HepG2 (cell line): ENCODE measurements around the gene ASB14. TPM values are rescaled to one million over a fixed set of nuclear protein-coding genes. Genes with fewer than 3 reads are reported as not detected.
A peak's percentile ranks its signal among the peaks of the same experiment; 100 is the strongest.

Experiments
- ATAC-seq: fragments of 200-7000 bp; cut with Tn5 transposase; 3 replicates; pipeline ENCODE4 v1.9.1; 2020; ENCODE audit warnings: mild to moderate bottlenecking, moderate library complexity
- BruUV-seq: library from RNA; stranded (reverse); fragments of 400-500 nt; replicated peaks from 2 replicates; lab custom pipeline; 2021; lab: Mats Ljungman, UMichigan
- CTCF ChIA-PET: fragments of 300-600 bp; formaldehyde crosslinking; extraction: SDS; loops from one replicate; lab custom pipeline; 2021; ENCODE audit warnings: low total read pairs, inconsistent platforms, low intra/inter-chr PET ratio; lab: Yijun Ruan, JAX
- POLR2A ChIA-PET: fragments of 350-600 bp; sonication (Branson Sonifier 250); formaldehyde crosslinking; loops from one replicate; lab custom pipeline; 2020; ENCODE audit warnings: antibody characterized with exemption, inconsistent platforms; lab: Yijun Ruan, JAX
- DNase-seq: peaks from one replicate; pipeline ENCODE4 v3.0.0-alpha.2; 2015; ENCODE audit warnings: low spot score
- FAIRE-seq: peaks from 3 replicates; lab custom pipeline; 2011; peaks lifted over from hg19 to GRCh38; lab: Jason Lieb, UNC
- H2AFZ ChIP-seq: one replicate; pipeline ENCODE4 v1.6.1; 2011; ENCODE audit warnings: low read length, inconsistent platforms
- H3K27ac ChIP-seq: fragments of 300-600 bp; 3 replicates; pipeline ENCODE4 v1.8.0; 2011; ENCODE audit warnings: mixed run types, mild to moderate bottlenecking, mixed read lengths, low read length, inconsistent platforms; ENCODE audit not compliant: insufficient read depth; ENCODE audit errors: extremely low read length
- H3K27me3 ChIP-seq, 2 experiments: fragments of 200-600 bp in 1 of 2; 2 replicates in 1 of 2; 3 replicates in 1 of 2; pipeline versions ENCODE4 v1.6.0 to v1.8.0; 2011; ENCODE audit warnings: low read length in 2 of 2, mild to moderate bottlenecking in 2 of 2, moderate library complexity in 2 of 2, inconsistent platforms in 1 of 2; ENCODE audit not compliant: insufficient read depth in 2 of 2, control insufficient read depth in 1 of 2
- H3K36me3 ChIP-seq, 2 experiments: fragments of 200-600 bp in 1 of 2; replicated peaks in 1 of 2; 2 replicates in 1 of 2; 3 replicates in 1 of 2; pipeline versions ENCODE4 v1.5.1 to v1.8.0; 2011; ENCODE audit warnings: low read length in 2 of 2, inconsistent platforms in 1 of 2; ENCODE audit not compliant: insufficient read depth in 2 of 2, control insufficient read depth in 1 of 2
- H3K4me1 ChIP-seq: 2 replicates; pipeline ENCODE4 v1.5.1; 2012; ENCODE audit warnings: low read length, inconsistent platforms; ENCODE audit not compliant: insufficient read depth
- H3K4me2 ChIP-seq: 2 replicates; pipeline ENCODE4 v1.6.0; 2011; ENCODE audit warnings: low read depth, low read length, inconsistent platforms
- H3K4me3 ChIP-seq, 3 experiments: fragments of 200-600 bp in 1 of 3; sonication (generic), shearing (Covaris generic) in 1 of 3; replicated peaks in 1 of 3; 2 replicates each; pipeline ENCODE4 v1.5.1; 2011 to 2016; ENCODE audit warnings: low read length in 3 of 3, inconsistent platforms in 2 of 3, low read depth in 2 of 3, mild to moderate bottlenecking in 2 of 3, control low read depth in 1 of 3, mixed read lengths in 1 of 3; ENCODE audit not compliant: insufficient read depth in 1 of 3
- H3K79me2 ChIP-seq: one replicate; pipeline ENCODE4 v1.6.1; 2011; ENCODE audit warnings: low read length, inconsistent platforms; ENCODE audit not compliant: insufficient read depth
- H3K9ac ChIP-seq: 2 replicates; pipeline ENCODE4 v1.6.0; 2011; ENCODE audit warnings: mild to moderate bottlenecking, low read depth, low read length, inconsistent platforms; ENCODE audit not compliant: insufficient read depth
- H3K9me3 ChIP-seq: 2 replicates; pipeline ENCODE4 v1.5.1; 2012; ENCODE audit warnings: mild to moderate bottlenecking, low read length
- H4K20me1 ChIP-seq: 2 replicates; pipeline ENCODE4 v1.6.0; 2011; ENCODE audit warnings: inconsistent platforms, mild to moderate bottlenecking, low read length, moderate library complexity; ENCODE audit not compliant: insufficient read depth
- CBFB ChIP-seq: sonication (generic); formaldehyde crosslinking; IDR thresholded peaks from 2 replicates; pipeline ENCODE4 v1.4.0; 2020; ENCODE audit warnings: missing genetic modification reagents
- ELF1 ChIP-seq: sonication (generic); formaldehyde crosslinking; IDR thresholded peaks from 2 replicates; pipeline ENCODE4 v1.4.0; 2020; ENCODE audit warnings: missing genetic modification reagents
- ELF4 ChIP-seq: sonication (generic); formaldehyde crosslinking; IDR thresholded peaks from 2 replicates; pipeline ENCODE4 v1.5.0; 2020; ENCODE audit warnings: missing genetic modification reagents, mild to moderate bottlenecking, moderate library complexity, borderline replicate concordance
- HNRNPL ChIP-seq: fragments of 200-400 bp; formaldehyde crosslinking; IDR thresholded peaks from 2 replicates; pipeline ENCODE4 v1.6.1; 2017; ENCODE audit warnings: mild to moderate bottlenecking, low read depth, low read length
- HOXA3 ChIP-seq: sonication (generic); formaldehyde crosslinking; IDR thresholded peaks from 2 replicates; pipeline ENCODE4 v1.5.0; 2020; ENCODE audit warnings: missing genetic modification reagents
- NR2F6 ChIP-seq, 2 experiments: IDR thresholded peaks; 2 replicates each; pipeline ENCODE4 v1.6.1; 2016; ENCODE audit warnings: antibody characterized with exemption in 1 of 2, mild to moderate bottlenecking in 1 of 2
- RXRA ChIP-seq: sonication (generic); formaldehyde crosslinking; IDR thresholded peaks from 2 replicates; pipeline ENCODE4 v1.5.1; 2020; ENCODE audit warnings: missing genetic modification reagents
- SAFB2 ChIP-seq: sonication (generic); formaldehyde crosslinking; IDR thresholded peaks from 2 replicates; pipeline ENCODE4 v1.5.1; 2020; ENCODE audit warnings: missing genetic modification reagents, low read depth, mild to moderate bottlenecking, borderline replicate concordance
- SIX1 ChIP-seq: sonication (generic); formaldehyde crosslinking; IDR thresholded peaks from 2 replicates; pipeline ENCODE4 v1.4.0; 2020; ENCODE audit warnings: missing genetic modification reagents, borderline replicate concordance
- SIX4 ChIP-seq: sonication (generic); formaldehyde crosslinking; IDR thresholded peaks from 2 replicates; pipeline ENCODE4 v1.4.0; 2020; ENCODE audit warnings: missing genetic modification reagents
- SKI ChIP-seq: fragments of 450-650 bp; IDR thresholded peaks from one replicate; pipeline ENCODE4 v1.6.1; 2018; ENCODE audit warnings: mild to moderate bottlenecking; ENCODE audit not compliant: partially characterized antibody
- TOE1 ChIP-seq: sonication (generic); formaldehyde crosslinking; IDR thresholded peaks from 2 replicates; pipeline ENCODE4 v1.4.0; 2020; ENCODE audit warnings: mild to moderate bottlenecking, missing genetic modification reagents
- XBP1 ChIP-seq: sonication (generic); formaldehyde crosslinking; IDR thresholded peaks from 2 replicates; pipeline ENCODE4 v1.5.0; 2020; ENCODE audit warnings: missing genetic modification reagents
- ZNF264 ChIP-seq: sonication (generic); formaldehyde crosslinking; IDR thresholded peaks from 2 replicates; pipeline ENCODE4 v1.4.0; 2020; ENCODE audit warnings: missing genetic modification reagents
- ZNF333 ChIP-seq: sonication (generic); formaldehyde crosslinking; IDR thresholded peaks from 2 replicates; pipeline ENCODE4 v1.4.0; 2020; ENCODE audit warnings: mild to moderate bottlenecking, missing genetic modification reagents, borderline replicate concordance
- ZNF460 ChIP-seq: sonication (generic); formaldehyde crosslinking; IDR thresholded peaks from 2 replicates; pipeline ENCODE4 v1.5.1; 2020; ENCODE audit warnings: missing genetic modification reagents, mild to moderate bottlenecking, borderline replicate concordance
- WGBS: methylation state at CpG from one replicate; pipeline ENCODE4 v1.1.6; 2017; ENCODE audit warnings: low lambda C conversion rate; 5-methylcytosine and 5-hydroxymethylcytosine counted together
- in situ Hi-C: cut with HindIII; loops from 2 replicates; pipeline ENCODE4 v1.10.0; 2017; ENCODE audit warnings: low pct_unique_long_range_greater_than_20kb; ENCODE audit not compliant: extremely low pct_ligation_motif_present
- intact Hi-C: fragments of 100-400 bp; cut with micrococcal nuclease; formaldehyde crosslinking; loops from one replicate; pipeline ENCODE4 v1.10.0; 2022; ENCODE audit not compliant: unreplicated experiment
- polyA plus RNA-seq, 8 experiments: library from polyadenylated mRNA; depleted of rRNA in 3 of 8; stranded (reverse) in 7 of 8; unstranded in 1 of 8; fragments of >200 nt; fragmentation: Illumina TruSeq in 4 of 8; extraction: Trizol in 4 of 8; gene quantifications; 2 replicates each; pipeline versions ENCODE4 v1.2.1 to v1.2.3, GENCODE V29; 2011 to 2016; ENCODE audit warnings: low read depth in 4 of 8, missing spikeins in 1 of 8, mixed read lengths in 1 of 8; ENCODE audit not compliant: insufficient read depth in 1 of 8
- total RNA-seq, 5 experiments: library from RNA; depleted of rRNA; stranded (reverse); fragments of >200 nt; fragmentation: Illumina TruSeq; extraction: Trizol; gene quantifications; 2 replicates each; pipeline ENCODE4 v1.2.3, GENCODE V29; 2016; ENCODE audit warnings: low read depth in 1 of 5
- TF ChIP-seq, protein P1 (sequence below): sonication (generic); formaldehyde crosslinking; IDR thresholded peaks from 2 replicates; pipeline ENCODE4 v1.5.0; 2020; ENCODE audit warnings: mild to moderate bottlenecking, missing genetic modification reagents

ASB14 gene
- total and polyA plus RNA-seq, 2 of the 13 experiments (the other 11 are each of a cell fraction or from before 2014, with no cell fraction given) = not detected

DNA sequence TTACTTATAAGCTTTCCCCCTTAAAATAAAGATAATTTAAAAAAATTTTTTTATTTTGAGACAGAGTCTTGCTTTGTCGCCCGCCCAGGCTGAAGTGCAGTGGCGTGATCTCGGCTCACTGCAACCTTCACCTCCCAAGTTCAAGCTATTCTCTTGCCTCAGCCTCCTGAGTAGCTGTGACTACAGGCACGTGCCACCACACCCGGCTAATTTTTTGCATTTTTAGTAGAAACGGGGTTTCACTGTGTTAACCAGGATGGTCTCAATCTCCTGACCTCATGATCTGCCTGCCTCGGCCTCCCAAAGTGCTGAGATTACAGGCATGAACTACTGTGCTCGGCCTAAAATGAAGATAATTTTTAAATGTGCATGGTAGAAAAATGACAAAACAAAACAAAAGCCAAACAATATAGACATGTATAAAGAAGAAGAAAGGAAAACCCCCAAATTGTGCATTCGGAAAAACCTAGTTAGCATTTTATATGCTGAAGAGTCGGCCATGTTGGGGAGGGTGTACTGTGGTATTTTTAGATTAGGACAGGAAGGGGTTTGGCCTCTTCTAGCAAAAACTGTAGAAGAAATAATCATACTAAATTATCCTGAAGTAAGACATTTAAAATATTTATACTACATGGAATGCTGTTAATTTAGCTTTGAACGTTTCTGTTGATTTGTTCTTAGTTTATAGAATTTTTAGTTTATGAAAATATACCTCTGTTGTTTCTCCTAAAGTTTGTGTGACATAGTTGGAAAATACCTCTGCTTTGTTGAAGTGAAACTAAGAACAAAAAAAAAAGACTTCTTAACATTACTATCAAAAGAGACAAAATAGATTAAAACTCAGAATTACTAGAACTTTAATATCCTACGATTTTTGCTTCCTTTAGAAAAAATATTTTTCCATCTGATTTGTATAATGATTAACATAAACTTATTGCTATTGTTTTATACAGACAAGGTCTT is 57.6 kb downstream of the ASB14 start:
- no peak overlapping the region for H3K9ac ChIP-seq
- in situ Hi-C loops (no loop called here), intact Hi-C loops (no loop called here)
- no peak overlapping the region for H3K4me2 ChIP-seq
- peaks cover 0 to 20% of the 10 kb centered on the region in 2 experiments; a peak in 2 of 5 replicates for H3K36me3 ChIP-seq
- WGBS = 96% methylated on average over 13 of the region's 13 CpGs
- CTCF ChIA-PET = no interaction called here
- H4K20me1 ChIP-seq = no peaks in the 10 kb centered on the region
- peaks cover 23% of the 10 kb centered on the region for H3K79me2 ChIP-seq
- no peak for ATAC-seq
- no peak for FAIRE-seq
- peaks cover 11% of the 10 kb centered on the region for H3K4me1 ChIP-seq
- H3K4me3 ChIP-seq = no peak overlapping the region
- DNase-seq = no peak
- TF ChIP-seq CBFB (CRISPR knock-in tag) (no peak), RXRA (no peak), TOE1 (CRISPR knock-in tag) (no peak), ELF1 (CRISPR knock-in tag) (no peak), ZNF264 (CRISPR knock-in tag) (no peak), HNRNPL (no peak), XBP1 (no peak), SIX1 (CRISPR knock-in tag) (no peak), HOXA3 (no peak)
- POLR2A ChIA-PET = no interaction called here
- no peak overlapping the region for H3K27ac ChIP-seq
- H3K27me3 ChIP-seq = no peaks in the 10 kb centered on the region
- H3K9me3 ChIP-seq = no peaks in the 10 kb centered on the region
- no peak overlapping the region for H2AFZ ChIP-seq
- BruUV-seq = no TSS peak

DNA sequence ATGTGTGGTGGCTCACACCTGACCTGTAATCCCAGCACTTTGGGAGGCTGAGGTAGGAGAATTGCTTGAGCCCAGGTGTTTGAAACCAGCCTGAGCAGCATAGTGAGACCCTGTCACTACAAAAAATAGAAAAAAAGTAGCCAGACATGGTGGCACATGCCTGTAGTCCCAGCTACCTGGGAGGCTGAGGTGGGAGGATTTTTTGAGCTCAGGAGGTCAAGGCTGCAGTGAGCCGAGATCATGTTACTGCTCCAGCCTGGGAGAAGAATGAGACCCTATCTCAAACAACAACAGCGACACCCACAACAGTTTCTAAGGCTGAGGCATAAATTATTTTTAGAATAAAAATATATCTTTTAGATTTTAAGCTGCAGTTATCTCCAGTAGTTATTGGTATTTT is 58.7 kb downstream of the ASB14 start:
- Histone ChIP-seq H3K4me1 (peaks cover 22% of the 10 kb centered on the region), H3K4me3 (no peak overlapping the region), H2AFZ (no peak overlapping the region), H3K9ac (no peak overlapping the region), H4K20me1 (0 out of 2 replicates have a peak, but pooled peaks cover 6% of the 10 kb centered on the region), H3K9me3 (no peaks in the 10 kb centered on the region), H3K27me3 (no peaks in the 10 kb centered on the region), H3K27ac (no peak overlapping the region), H3K36me3 (peaks cover 0 to 12% of the 10 kb centered on the region in 2 experiments; a peak in 2 of 5 replicates), H3K79me2 (peaks cover 31% of the 10 kb centered on the region), H3K4me2 (no peak overlapping the region)
- ATAC-seq (no peak), FAIRE-seq (no peak), DNase-seq (no peak)
- TF ChIP-seq NR2F6 (IDR thresholded peaks at IDR 0.05) = no peak
- TF ChIP-seq NR2F6 (CRISPR knock-in tag; IDR thresholded peaks at IDR 0.05) = 0 out of 2 replicates have a peak, but pooled peaks have one; percentile 20
- peak; percentile 81 for TF ChIP-seq ZNF460 (CRISPR knock-in tag)
- TF ChIP-seq SKI = no peak
- no peak for TF ChIP-seq ZNF333
- TF ChIP-seq ELF4 (CRISPR knock-in tag) = no peak
- peak; percentile 64; the same call in 1 of the 2 replicates for TF ChIP-seq SIX4 (CRISPR knock-in tag)
- TF ChIP-seq SAFB2 (CRISPR knock-in tag) = no peak
- TF ChIP-seq, protein P1, sequence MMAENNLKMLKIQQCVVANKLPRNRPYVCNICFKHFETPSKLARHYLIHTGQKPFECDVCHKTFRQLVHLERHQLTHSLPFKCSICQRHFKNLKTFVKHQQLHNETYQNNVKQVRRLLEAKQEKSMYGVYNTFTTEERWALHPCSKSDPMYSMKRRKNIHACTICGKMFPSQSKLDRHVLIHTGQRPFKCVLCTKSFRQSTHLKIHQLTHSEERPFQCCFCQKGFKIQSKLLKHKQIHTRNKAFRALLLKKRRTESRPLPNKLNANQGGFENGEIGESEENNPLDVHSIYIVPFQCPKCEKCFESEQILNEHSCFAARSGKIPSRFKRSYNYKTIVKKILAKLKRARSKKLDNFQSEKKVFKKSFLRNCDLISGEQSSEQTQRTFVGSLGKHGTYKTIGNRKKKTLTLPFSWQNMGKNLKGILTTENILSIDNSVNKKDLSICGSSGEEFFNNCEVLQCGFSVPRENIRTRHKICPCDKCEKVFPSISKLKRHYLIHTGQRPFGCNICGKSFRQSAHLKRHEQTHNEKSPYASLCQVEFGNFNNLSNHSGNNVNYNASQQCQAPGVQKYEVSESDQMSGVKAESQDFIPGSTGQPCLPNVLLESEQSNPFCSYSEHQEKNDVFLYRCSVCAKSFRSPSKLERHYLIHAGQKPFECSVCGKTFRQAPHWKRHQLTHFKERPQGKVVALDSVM (CRISPR knock-in tag) = peak; percentile 92
- BruUV-seq = no TSS peak
- WGBS = 60% methylated on average over 2 of the region's 2 CpGs
- intact Hi-C loops (no loop called here), in situ Hi-C loops (no loop called here)
- ChIA-PET POLR2A (no interaction called here), CTCF (no interaction called here)
